IMR-90 (cell line): ENCODE data around the gene OR6C65. TPM values are rescaled to one million over a fixed set of nuclear protein-coding genes. Genes with fewer than 3 reads are reported as not detected.

Source experiments
- ATAC-seq: fragments of 200-7000 bp; cut with Tn5 transposase; 2 replicates; pipeline ENCODE4 v1.9.1; 2020; ENCODE audit warnings: low read depth, mild to moderate bottlenecking, moderate library complexity
- BruUV-seq: library from RNA; stranded (reverse); fragments of 400-500 nt; replicated peaks from 2 replicates; lab custom pipeline; 2021; lab: Mats Ljungman, UMichigan
- CTCF ChIA-PET: fragments of 300-600 bp; formaldehyde crosslinking; extraction: SDS; loops from one replicate; lab custom pipeline; 2021; ENCODE audit warnings: antibody characterized with exemption; lab: Yijun Ruan, JAX
- POLR2A ChIA-PET: fragments of 300-600 bp; sonication (Branson Sonifier 250); formaldehyde crosslinking; loops from one replicate; lab custom pipeline; 2022; ENCODE audit warnings: antibody characterized with exemption; ENCODE audit not compliant: unreplicated experiment; lab: Charles Lee
- DNase-seq: peaks from one replicate; pipeline ENCODE4 v3.0.0; 2013
- H2AFZ ChIP-seq: replicated peaks from 2 replicates; pipeline ENCODE3; 2013; ENCODE audit warnings: low read length, mild to moderate bottlenecking; ENCODE audit not compliant: poor library complexity
- H2AK5ac ChIP-seq: 2 replicates; pipeline ENCODE4 v1.6.1; 2013; ENCODE audit warnings: low read depth, low read length, inconsistent platforms
- H2AK9ac ChIP-seq: replicated peaks from 2 replicates; pipeline ENCODE3; 2013; ENCODE audit warnings: mild to moderate bottlenecking, low read depth, low read length, moderate library complexity; ENCODE audit not compliant: poor library complexity
- H2BK120ac ChIP-seq: 2 replicates; pipeline ENCODE4 v1.6.1; 2013; ENCODE audit warnings: low read depth, low read length, inconsistent platforms
- H2BK15ac ChIP-seq: 3 replicates; pipeline ENCODE4 v1.6.1; 2013; ENCODE audit warnings: low read depth, low read length, inconsistent platforms
- H2BK20ac ChIP-seq: 2 replicates; pipeline ENCODE4 v1.6.1; 2013; ENCODE audit warnings: low read depth, mild to moderate bottlenecking, inconsistent platforms, low read length, moderate library complexity
- H2BK5ac ChIP-seq: 2 replicates; pipeline ENCODE4 v1.6.1; 2013; ENCODE audit warnings: mild to moderate bottlenecking, low read depth, low read length, inconsistent platforms; ENCODE audit not compliant: poor library complexity, severe bottlenecking
- H3K14ac ChIP-seq: replicated peaks from 2 replicates; pipeline ENCODE4 v1.6.1; 2013; ENCODE audit warnings: low read depth, low read length, inconsistent platforms
- H3K18ac ChIP-seq: 2 replicates; pipeline ENCODE4 v1.6.1; 2013; ENCODE audit warnings: low read depth, low read length, control low read depth
- H3K23ac ChIP-seq: 2 replicates; pipeline ENCODE4 v1.6.1; 2013; ENCODE audit warnings: low read depth, low read length, inconsistent platforms
- H3K27ac ChIP-seq: 2 replicates; pipeline ENCODE4 v1.5.1; 2013; ENCODE audit warnings: mild to moderate bottlenecking, control low read depth, low read length; ENCODE audit not compliant: insufficient read depth
- H3K27me3 ChIP-seq: 2 replicates; pipeline ENCODE4 v1.6.1; 2013; ENCODE audit warnings: low read length; ENCODE audit not compliant: control insufficient read depth, insufficient read depth
- H3K36me3 ChIP-seq: 2 replicates; pipeline ENCODE4 v1.6.1; 2013; ENCODE audit warnings: low read length, mixed read lengths; ENCODE audit not compliant: control insufficient read depth, insufficient read depth
- H3K4ac ChIP-seq: 2 replicates; pipeline ENCODE4 v1.6.1; 2013; ENCODE audit warnings: low read depth, low read length, inconsistent platforms
- H3K4me1 ChIP-seq: 2 replicates; pipeline ENCODE4 v1.6.1; 2013; ENCODE audit warnings: low read length, mixed read lengths; ENCODE audit not compliant: control insufficient read depth, insufficient read depth
- H3K4me2 ChIP-seq: 2 replicates; pipeline ENCODE4 v1.6.1; 2013; ENCODE audit warnings: low read depth, mild to moderate bottlenecking, control low read depth, low read length, moderate library complexity
- H3K4me3 ChIP-seq: 2 replicates; pipeline ENCODE4 v1.5.1; 2013; ENCODE audit warnings: low read depth, mild to moderate bottlenecking, control low read depth, low read length, moderate library complexity; ENCODE audit not compliant: insufficient read depth
- H3K56ac ChIP-seq: 2 replicates; pipeline ENCODE4 v1.6.1; 2013; ENCODE audit warnings: low read length, inconsistent platforms; ENCODE audit not compliant: insufficient read depth; ENCODE audit errors: extremely low read depth
- H3K79me1 ChIP-seq, 2 experiments: 2 replicates each; pipeline ENCODE4 v1.6.1; 2013; ENCODE audit warnings: low read length in 2 of 2, inconsistent platforms in 1 of 2, low read depth in 1 of 2
- H3K9ac ChIP-seq: 2 replicates; pipeline ENCODE4 v1.6.1; 2013; ENCODE audit warnings: low read depth, low read length, control low read depth
- H3K9me1 ChIP-seq: 2 replicates; pipeline ENCODE4 v1.6.1; 2013; ENCODE audit warnings: low read length, inconsistent platforms; ENCODE audit not compliant: insufficient read depth
- H3K9me3 ChIP-seq: 2 replicates; pipeline ENCODE4 v1.6.1; 2013; ENCODE audit warnings: low read length; ENCODE audit not compliant: control insufficient read depth, insufficient read depth
- H4K20me1 ChIP-seq: 2 replicates; pipeline ENCODE4 v1.6.1; 2013; ENCODE audit warnings: low read length, inconsistent platforms; ENCODE audit not compliant: insufficient read depth
- H4K5ac ChIP-seq: 2 replicates; pipeline ENCODE4 v1.6.1; 2013; ENCODE audit warnings: mild to moderate bottlenecking, low read depth, low read length, control low read depth
- H4K8ac ChIP-seq, 2 experiments: 2 replicates each; pipeline ENCODE4 v1.6.1; 2013; ENCODE audit warnings: low read depth in 2 of 2, low read length in 2 of 2, control low read depth in 1 of 2, inconsistent platforms in 1 of 2
- H4K91ac ChIP-seq: 2 replicates; pipeline ENCODE4 v1.6.1; 2013; ENCODE audit warnings: low read depth, low read length, inconsistent platforms; ENCODE audit not compliant: insufficient read depth
- CEBPB ChIP-seq: IDR thresholded peaks from 2 replicates; pipeline ENCODE4 v1.6.1; 2012; ENCODE audit warnings: low read depth, low read length, improper control_type of control experiment
- FOS ChIP-seq: fragments of 150-350 bp; IDR thresholded peaks from 2 replicates; pipeline ENCODE4 v1.6.1; 2016; ENCODE audit warnings: low read depth, low read length
- RFX5 ChIP-seq: IDR thresholded peaks from 2 replicates; pipeline ENCODE4 v1.8.0; 2012; ENCODE audit warnings: low read depth, mild to moderate bottlenecking, low read length, moderate library complexity
- dilution Hi-C: fragments of 300-500 bp; cut with HindIII; formaldehyde crosslinking; loops from one replicate; pipeline ENCODE4 v1.14.3; 2018; ENCODE audit warnings: low sequenced_read_pairs; ENCODE audit not compliant: unreplicated experiment
- in situ Hi-C: fragments of 300-500 bp; cut with MboI; formaldehyde crosslinking; loops from 3 replicates; pipeline ENCODE4 v1.14.3; 2019; ENCODE audit warnings: low sequenced_read_pairs, inconsistent platforms, mixed read lengths
- intact Hi-C: fragments of 100-400 bp; cut with micrococcal nuclease; formaldehyde crosslinking; loops from 2 replicates; pipeline ENCODE4 v1.10.0; 2022
- polyA plus RNA-seq, 3 experiments: library from polyadenylated mRNA; depleted of rRNA; stranded (reverse); fragments of >200 nt; gene quantifications; 2 replicates each; pipeline ENCODE4 v1.2.3, GENCODE V29; 2012; ENCODE audit warnings: low replicate concordance in 1 of 3
- total RNA-seq: library from RNA; depleted of rRNA; stranded (reverse); fragments of >200 nt; gene quantifications from 2 replicates; pipeline ENCODE4 v1.2.3, GENCODE V29; 2012; rRNA removed
- TF ChIP-seq, protein P1 (sequence below): fragments of 150-350 bp; IDR thresholded peaks from 2 replicates; pipeline ENCODE4 v1.6.1; 2016; ENCODE audit warnings: low read depth, mild to moderate bottlenecking, low read length, moderate library complexity, borderline replicate concordance
- TF ChIP-seq, protein P2 (sequence below): conservative IDR thresholded peaks from 2 replicates; pipeline ENCODE4 v1.5.1; 2012; ENCODE audit warnings: mild to moderate bottlenecking, low read depth, low read length, improper control_type of control experiment

Gene OR6C65
- total and polyA plus RNA-seq, 2 of the 4 experiments (the other 2 are of a cell fraction) = not detected

DNA sequence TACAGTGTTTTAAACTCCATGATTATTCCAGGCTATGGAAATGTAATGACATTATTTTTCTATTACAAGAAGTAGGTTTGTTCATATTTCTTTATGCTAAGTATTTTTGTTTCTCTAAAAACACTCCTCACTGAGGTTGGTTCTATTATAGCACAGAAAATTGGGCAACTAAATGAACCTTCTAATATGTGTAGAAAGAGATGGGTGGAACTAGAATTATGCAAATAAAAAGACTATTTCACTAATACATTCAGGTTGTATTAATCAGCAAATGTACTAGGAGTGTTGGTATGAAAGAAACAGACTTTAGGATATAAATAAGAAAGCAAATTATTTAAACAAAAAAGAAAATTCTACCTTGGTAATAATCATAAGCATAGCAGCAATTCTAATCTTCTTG lies 48.5 kb downstream of the OR6C65 start:
- Histone ChIP-seq H2BK15ac (no peak overlapping the region), H3K14ac (no peak overlapping the region), H3K4me3 (no peak overlapping the region), H3K18ac (no peak overlapping the region), H3K9me1 (no peaks in the 10 kb centered on the region), H3K56ac (no peak overlapping the region), H3K4me2 (no peak overlapping the region), H3K9ac (no peak overlapping the region), H3K36me3 (no peaks in the 10 kb centered on the region), H3K9me3 (no peaks in the 10 kb centered on the region), H3K79me1 (no peaks in the 10 kb centered on the region), H3K27me3 (no peaks in the 10 kb centered on the region), H2AFZ (no peak overlapping the region), H4K20me1 (no peaks in the 10 kb centered on the region), H2AK5ac (no peak overlapping the region), H3K4me1 (no peaks in the 10 kb centered on the region), H4K8ac (no peak overlapping the region), H2BK5ac (no peak overlapping the region), H2AK9ac (no peak overlapping the region), H2BK20ac (no peak overlapping the region), H3K4ac (no peak overlapping the region), H3K23ac (no peak overlapping the region), H2BK120ac (no peak overlapping the region), H4K91ac (no peak overlapping the region), H4K5ac (no peak overlapping the region), H3K27ac (no peak overlapping the region)
- BruUV-seq = no TSS peak
- dilution Hi-C loops = no loop called here
- in situ Hi-C loops = no loop called here
- TF ChIP-seq CEBPB = no peak
- no peak for TF ChIP-seq FOS
- TF ChIP-seq, protein P1, sequence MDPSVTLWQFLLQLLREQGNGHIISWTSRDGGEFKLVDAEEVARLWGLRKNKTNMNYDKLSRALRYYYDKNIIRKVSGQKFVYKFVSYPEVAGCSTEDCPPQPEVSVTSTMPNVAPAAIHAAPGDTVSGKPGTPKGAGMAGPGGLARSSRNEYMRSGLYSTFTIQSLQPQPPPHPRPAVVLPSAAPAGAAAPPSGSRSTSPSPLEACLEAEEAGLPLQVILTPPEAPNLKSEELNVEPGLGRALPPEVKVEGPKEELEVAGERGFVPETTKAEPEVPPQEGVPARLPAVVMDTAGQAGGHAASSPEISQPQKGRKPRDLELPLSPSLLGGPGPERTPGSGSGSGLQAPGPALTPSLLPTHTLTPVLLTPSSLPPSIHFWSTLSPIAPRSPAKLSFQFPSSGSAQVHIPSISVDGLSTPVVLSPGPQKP = no peak
- no peak for TF ChIP-seq RFX5
- TF ChIP-seq, protein P2, sequence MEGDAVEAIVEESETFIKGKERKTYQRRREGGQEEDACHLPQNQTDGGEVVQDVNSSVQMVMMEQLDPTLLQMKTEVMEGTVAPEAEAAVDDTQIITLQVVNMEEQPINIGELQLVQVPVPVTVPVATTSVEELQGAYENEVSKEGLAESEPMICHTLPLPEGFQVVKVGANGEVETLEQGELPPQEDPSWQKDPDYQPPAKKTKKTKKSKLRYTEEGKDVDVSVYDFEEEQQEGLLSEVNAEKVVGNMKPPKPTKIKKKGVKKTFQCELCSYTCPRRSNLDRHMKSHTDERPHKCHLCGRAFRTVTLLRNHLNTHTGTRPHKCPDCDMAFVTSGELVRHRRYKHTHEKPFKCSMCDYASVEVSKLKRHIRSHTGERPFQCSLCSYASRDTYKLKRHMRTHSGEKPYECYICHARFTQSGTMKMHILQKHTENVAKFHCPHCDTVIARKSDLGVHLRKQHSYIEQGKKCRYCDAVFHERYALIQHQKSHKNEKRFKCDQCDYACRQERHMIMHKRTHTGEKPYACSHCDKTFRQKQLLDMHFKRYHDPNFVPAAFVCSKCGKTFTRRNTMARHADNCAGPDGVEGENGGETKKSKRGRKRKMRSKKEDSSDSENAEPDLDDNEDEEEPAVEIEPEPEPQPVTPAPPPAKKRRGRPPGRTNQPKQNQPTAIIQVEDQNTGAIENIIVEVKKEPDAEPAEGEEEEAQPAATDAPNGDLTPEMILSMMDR = no peak
- POLR2A ChIA-PET = no interaction called here
- CTCF ChIA-PET = no interaction called here
- intact Hi-C loops = no loop called here
- ATAC-seq (no peak), DNase-seq (no peak)

Other genes starting within 250 kb of the OR6C65 start
- gene OR10A7, start 179.5 kb upstream of the OR6C65 start, total RNA-seq = not detected in 2 replicates
- gene OR10A7, start 179.5 kb upstream of the OR6C65 start, polyA plus RNA-seq (2012; rRNA removed) = not detected in 2 replicates
- gene OR6C74, start 155.9 kb upstream of the OR6C65 start, total RNA-seq = not detected in 2 replicates
- gene OR6C74, start 155.9 kb upstream of the OR6C65 start, polyA plus RNA-seq (2012; rRNA removed) = not detected in 2 replicates
- gene OR6C6, start 104.0 kb upstream of the OR6C65 start, total RNA-seq = not detected in 2 replicates
- gene OR6C6, start 104.0 kb upstream of the OR6C65 start, polyA plus RNA-seq (2012; rRNA removed) = not detected in 2 replicates
- not detected in 2 replicates for gene OR6C1, start 86.2 kb upstream of the OR6C65 start, total RNA-seq
- gene OR6C1, start 86.2 kb upstream of the OR6C65 start, polyA plus RNA-seq (2012; rRNA removed) = not detected in 2 replicates
- not detected in 2 replicates for gene OR6C3, start 69.8 kb upstream of the OR6C65 start, total RNA-seq
- gene OR6C3, start 69.8 kb upstream of the OR6C65 start, polyA plus RNA-seq (2012; rRNA removed) = not detected in 2 replicates
- gene OR6C75, start 37.6 kb upstream of the OR6C65 start, total RNA-seq = not detected in 2 replicates
- not detected in 2 replicates for gene OR6C75, start 37.6 kb upstream of the OR6C65 start, polyA plus RNA-seq (2012; rRNA removed)
- gene OR6C76, start 25.7 kb downstream of the OR6C65 start, total RNA-seq = not detected in 2 replicates
- not detected in 2 replicates for gene OR6C76, start 25.7 kb downstream of the OR6C65 start, polyA plus RNA-seq (2012; rRNA removed)
- gene OR6C2, start 43.5 kb downstream of the OR6C65 start, total RNA-seq = not detected in 2 replicates
- not detected in 2 replicates for gene OR6C2, start 43.5 kb downstream of the OR6C65 start, polyA plus RNA-seq (2012; rRNA removed)
- gene OR6C70, start 69.6 kb downstream of the OR6C65 start, total RNA-seq = not detected in 2 replicates
- gene OR6C70, start 69.6 kb downstream of the OR6C65 start, polyA plus RNA-seq (2012; rRNA removed) = not detected in 2 replicates
- gene OR6C68, start 91.8 kb downstream of the OR6C65 start, total RNA-seq = not detected in 2 replicates
- not detected in 2 replicates for gene OR6C68, start 91.8 kb downstream of the OR6C65 start, polyA plus RNA-seq (2012; rRNA removed)
- gene OR6C4, start 149.1 kb downstream of the OR6C65 start, total RNA-seq = not detected in 2 replicates
- not detected in 2 replicates for gene OR6C4, start 149.1 kb downstream of the OR6C65 start, polyA plus RNA-seq (2012; rRNA removed)
- gene OR2AP1, start 171.9 kb downstream of the OR6C65 start, total RNA-seq = not detected in 2 replicates
- gene OR2AP1, start 171.9 kb downstream of the OR6C65 start, polyA plus RNA-seq (2012; rRNA removed) = not detected in 2 replicates
- gene OR10P1, start 236.4 kb downstream of the OR6C65 start, total RNA-seq = not detected in 2 replicates
- gene OR10P1, start 236.4 kb downstream of the OR6C65 start, polyA plus RNA-seq (2012; rRNA removed) = not detected in 2 replicates